AG08395 (cell line): ENCODE results near the gene WDR43.

Experiments
- DNase-seq: peaks from one replicate; pipeline ENCODE4 v3.0.0; 2012; ENCODE audit warnings: mixed read lengths, low spot score

WDR43 gene

GRCh38 chr2:28909655-28910353 lies 15.3 kb downstream of the WDR43 start:
- no peak for DNase-seq

- DNase-seq = no peak
Measured at GRCh38 chr2:28915939-28916338, 21.5 kb downstream of the WDR43 start.

GRCh38 chr2:28926847-28927246 lies 32.4 kb downstream of the WDR43 start:
- no peak for DNase-seq

GRCh38 chr2:28927469-28927868 lies 33.0 kb downstream of the WDR43 start:
- DNase-seq = no peak

GRCh38 chr2:28927878-28928277 lies 33.4 kb downstream of the WDR43 start:
- DNase-seq = peak; percentile 30

GRCh38 chr2:28929581-28929980 lies 35.1 kb downstream of the WDR43 start:
- DNase-seq = no peak

- no peak for DNase-seq
Measured at GRCh38 chr2:28930205-28930604, 35.7 kb downstream of the WDR43 start.

GRCh38 chr2:28934769-28935168 lies 40.3 kb downstream of the WDR43 start:
- DNase-seq = no peak

GRCh38 chr2:28941008-28941407 lies 46.5 kb downstream of the WDR43 start:
- DNase-seq = no peak

GRCh38 chr2:28944535-28945248 lies 50.2 kb downstream of the WDR43 start:
- no peak for DNase-seq

GRCh38 chr2:28948160-28948559 lies 53.7 kb downstream of the WDR43 start:
- DNase-seq = no peak

- DNase-seq = no peak
Measured at GRCh38 chr2:28949190-28949589, 54.7 kb downstream of the WDR43 start.

- no peak for DNase-seq
Measured at GRCh38 chr2:28949617-28950305, 55.3 kb downstream of the WDR43 start.

- DNase-seq = no peak
Measured at GRCh38 chr2:28950941-28951630, 56.6 kb downstream of the WDR43 start.

GRCh38 chr2:28951910-28952835 lies 57.7 kb downstream of the WDR43 start:
- peak; percentile 35 for DNase-seq

- DNase-seq = no peak
Measured at GRCh38 chr2:28952836-28953211, 58.4 kb downstream of the WDR43 start.

- DNase-seq = no peak
Measured at GRCh38 chr2:28955467-28955866, 61.0 kb downstream of the WDR43 start.

GRCh38 chr2:28956415-28956826 lies 62.0 kb downstream of the WDR43 start:
- DNase-seq = peak; percentile 45

- no peak for DNase-seq
Measured at GRCh38 chr2:28956890-28957289, 62.4 kb downstream of the WDR43 start.

- DNase-seq = peak; percentile 88
Measured at GRCh38 chr2:28958689-28959088, 64.2 kb downstream of the WDR43 start.

GRCh38 chr2:28960401-28960800 lies 65.9 kb downstream of the WDR43 start:
- no peak for DNase-seq
